ENCODE results near the gene CBX6. TPM values are rescaled to one million over a fixed set of nuclear protein-coding genes. Genes with fewer than 3 reads are reported as not detected.

Gene CBX6
- polyA plus RNA-seq, 2 of the 4 experiments (the other 2 are of a cell fraction): 9.8 to 24.0 TPM

DNA sequence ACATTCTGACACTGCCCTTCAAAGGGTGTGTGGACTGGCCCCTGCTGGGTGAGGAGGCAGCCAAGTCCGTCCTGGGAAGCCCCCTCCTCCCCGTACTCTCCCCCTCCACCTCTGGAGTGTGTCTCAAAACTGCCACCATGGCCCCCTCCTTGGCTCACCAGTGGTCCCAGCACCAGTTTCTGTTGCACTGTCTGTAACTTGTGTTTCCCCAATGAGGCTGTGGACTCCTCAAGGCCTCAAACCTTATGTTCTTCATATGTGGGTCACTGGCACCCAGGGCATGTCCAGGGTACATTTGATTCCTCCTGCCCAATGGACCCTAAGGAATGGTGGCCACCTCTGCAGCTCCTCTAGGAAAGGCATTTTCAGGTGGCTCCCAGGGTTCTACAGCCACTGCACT is 21.6 kb downstream of the CBX6 start:
- H3K27ac ChIP-seq: peak overlapping the region; percentile 56 to 82; a peak in 4 of 6 replicates
- no peaks in the 10 kb centered on the region for H3K9me3 ChIP-seq
- peaks cover 18% of the 10 kb centered on the region for H3K4me1 ChIP-seq
- no peak overlapping the region; the same call in 2 of the 3 replicates for H3K4me2 ChIP-seq
- no peak for FAIRE-seq
- ChIA-PET CTCF (interaction anchor here (1.5 to 5.7 kb wide), 4 partner anchors 11 to 82 kb away, joined by 3 to 38 read pairs (median 22); no protein-coding TSS in a partner anchor), POLR2A (interaction anchor here (0.9 kb wide), 1 partner anchor 10 kb away, joined by 3 read pairs; no protein-coding TSS in a partner anchor)
- ATAC-seq: no peak
- no peak overlapping the region for H3K4me3 ChIP-seq
- no peak for DNase-seq (ENCODE audit: low read depth in 1 of 2, low spot score in 1 of 2)
- TF ChIP-seq POLR2AphosphoS2 (conservative IDR thresholded peaks at IDR 0.05; ENCODE audit: low read length) (no peak), NR3C1 (IDR thresholded peaks at IDR 0.05) (no peak), ZNF302 (CRISPR knock-in tag; IDR thresholded peaks at IDR 0.05) (no peak), JUN (IDR thresholded peaks at IDR 0.05) (no peak), NPAS2 (CRISPR knock-in tag; IDR thresholded peaks at IDR 0.05; ENCODE audit: borderline replicate concordance) (no peak), BHLHE40 (IDR thresholded peaks at IDR 0.05; ENCODE audit: low read depth, low read length) (no peak)
- 100% methylated on average over 1 of the region's 2 CpGs for WGBS (ENCODE audit: missing lambda C conversion rate)

DNA sequence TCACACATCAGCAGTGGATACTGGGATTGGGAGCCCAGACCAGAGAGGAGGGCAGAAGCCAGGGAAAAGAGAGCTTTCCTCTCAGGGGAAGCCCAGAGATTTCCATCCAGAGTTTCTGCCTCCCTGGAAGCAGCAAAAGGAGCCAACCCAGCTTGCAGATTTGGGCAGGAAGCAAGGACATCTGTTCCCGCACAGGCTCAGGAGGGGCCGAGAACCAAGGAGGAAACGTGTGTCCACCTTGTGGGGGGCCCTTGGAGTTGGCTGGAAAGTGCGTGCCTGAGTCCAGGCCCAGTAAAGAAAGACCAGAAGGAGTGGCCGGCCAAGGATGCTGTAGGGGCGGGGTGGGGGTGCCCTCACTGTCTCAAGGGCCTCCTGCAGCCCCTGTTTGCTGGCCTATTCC is 22.2 kb downstream of the CBX6 start:
- H3K27ac ChIP-seq: no peak overlapping the region; a peak in 1 of 6 replicates
- no peak for DNase-seq (ENCODE audit: low read depth in 1 of 2, low spot score in 1 of 2)
- no peaks in the 10 kb centered on the region for H3K9me3 ChIP-seq
- no peak for ATAC-seq
- no peak overlapping the region for H3K4me2 ChIP-seq
- ChIA-PET POLR2A (no interaction called here), CTCF (interaction anchor here (1.7 to 5.6 kb wide), 2 partner anchors 11 to 20 kb away, joined by 7 to 38 read pairs; no protein-coding TSS in a partner anchor)
- FAIRE-seq: no peak
- TF ChIP-seq MAFK (IDR thresholded peaks at IDR 0.05; ENCODE audit: partially characterized antibody) (no peak), RNF2 (IDR thresholded peaks at IDR 0.05; ENCODE audit: borderline replicate concordance, low read depth) (no peak), CBX8 (IDR thresholded peaks at IDR 0.05) (no peak), GATA3 (IDR thresholded peaks at IDR 0.05; ENCODE audit: borderline replicate concordance) (no peak), SMC3 (IDR thresholded peaks at IDR 0.05) (no peak), KDM1A (IDR thresholded peaks at IDR 0.05; ENCODE audit: low read depth) (no peak), ZFP36 (IDR thresholded peaks at IDR 0.05; ENCODE audit: borderline replicate concordance, partially characterized antibody) (no peak)
- TF ChIP-seq, protein P1, sequence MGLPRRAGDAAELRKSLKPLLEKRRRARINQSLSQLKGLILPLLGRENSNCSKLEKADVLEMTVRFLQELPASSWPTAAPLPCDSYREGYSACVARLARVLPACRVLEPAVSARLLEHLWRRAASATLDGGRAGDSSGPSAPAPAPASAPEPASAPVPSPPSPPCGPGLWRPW (IDR thresholded peaks at IDR 0.05): no peak
- H3K4me1 ChIP-seq: peaks cover 18% of the 10 kb centered on the region
- 76% methylated on average over 5 of the region's 6 CpGs for WGBS (ENCODE audit: missing lambda C conversion rate)
- H3K4me3 ChIP-seq: no peak overlapping the region

DNA sequence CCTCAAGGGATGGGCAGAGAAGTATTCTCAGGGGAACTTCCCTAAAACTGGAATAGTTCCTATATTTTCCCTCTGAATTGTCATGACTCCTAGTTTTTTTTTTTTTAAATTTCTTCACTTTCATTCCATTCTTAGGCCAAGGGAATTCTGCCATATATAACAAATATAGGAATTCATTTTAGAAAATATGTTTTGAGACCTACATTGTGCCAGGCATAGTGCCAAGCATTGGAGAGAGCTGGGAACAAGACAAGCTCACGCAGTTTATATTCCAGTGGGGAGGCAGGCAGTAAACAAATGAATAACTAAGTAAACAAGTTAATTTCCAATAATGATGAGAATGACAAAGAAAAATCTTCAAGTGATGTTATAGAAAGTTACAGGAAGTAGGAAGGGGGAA is 25.6 kb downstream of the CBX6 start:
- WGBS (ENCODE audit: missing lambda C conversion rate): 72% methylated on average over 1 of the region's 1 CpG
- Histone ChIP-seq H3K4me1 (peaks cover 23% of the 10 kb centered on the region), H3K27ac (no peak overlapping the region), H3K4me3 (no peak overlapping the region), H3K9me3 (no peaks in the 10 kb centered on the region), H3K4me2 (no peak overlapping the region)
- no peak for TF ChIP-seq PHF8 (IDR thresholded peaks at IDR 0.05; ENCODE audit: borderline replicate concordance, low read depth)
- no peak for TF ChIP-seq RNF2 (IDR thresholded peaks at IDR 0.05; ENCODE audit: borderline replicate concordance, low read depth)
- TF ChIP-seq TFCP2L1 (CRISPR knock-in tag; IDR thresholded peaks at IDR 0.05): no peak
- TF ChIP-seq SREBF2 (IDR thresholded peaks at IDR 0.05): no peak
- TF ChIP-seq SMC3 (IDR thresholded peaks at IDR 0.05): no peak
- TF ChIP-seq EP300 (IDR thresholded peaks at IDR 0.05): no peak
- TF ChIP-seq, protein P2, sequence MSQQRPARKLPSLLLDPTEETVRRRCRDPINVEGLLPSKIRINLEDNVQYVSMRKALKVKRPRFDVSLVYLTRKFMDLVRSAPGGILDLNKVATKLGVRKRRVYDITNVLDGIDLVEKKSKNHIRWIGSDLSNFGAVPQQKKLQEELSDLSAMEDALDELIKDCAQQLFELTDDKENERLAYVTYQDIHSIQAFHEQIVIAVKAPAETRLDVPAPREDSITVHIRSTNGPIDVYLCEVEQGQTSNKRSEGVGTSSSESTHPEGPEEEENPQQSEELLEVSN (IDR thresholded peaks at IDR 0.05; ENCODE audit: borderline replicate concordance, low read depth): no peak
- TF ChIP-seq, protein P1 (IDR thresholded peaks at IDR 0.05): no peak
- no peak for TF ChIP-seq NR3C1 (IDR thresholded peaks at IDR 0.05)
- no peak for TF ChIP-seq MAZ (IDR thresholded peaks at IDR 0.05; ENCODE audit: borderline replicate concordance, low read depth, low read length)
- TF ChIP-seq NPAS2 (CRISPR knock-in tag; IDR thresholded peaks at IDR 0.05; ENCODE audit: borderline replicate concordance): no peak
- no peak for TF ChIP-seq HOXB5 (CRISPR knock-in tag; IDR thresholded peaks at IDR 0.05)
- TF ChIP-seq POLR2A (IDR thresholded peaks at IDR 0.05; ENCODE audit: low read length): no peak
- ChIA-PET POLR2A (no interaction called here), CTCF (interaction anchor here (0.9 to 3.4 kb wide), 2 partner anchors 17 to 78 kb away, joined by 3 to 13 read pairs; no protein-coding TSS in a partner anchor)
- FAIRE-seq: no peak
- ATAC-seq: no peak
- no peak for DNase-seq (ENCODE audit: low read depth in 1 of 2, low spot score in 1 of 2)

All from A549 (cell line).